HG02678 (cell line): Measurements from ENCODE around the gene PTCD3.
A peak's percentile ranks its signal among the peaks of the same experiment; 100 is the strongest.

Experiments used
- ATAC-seq: cut with Tn5 transposase; IDR thresholded peaks from one replicate; pipeline ENCODE4 v1.9.1; 2021; ENCODE audit warnings: mild to moderate bottlenecking, moderate library complexity; ENCODE audit not compliant: unreplicated experiment

The PTCD3 gene

GRCh38 chr2:86081724-86082123 is 24.3 kb upstream of the PTCD3 start:
- ATAC-seq: no peak

GRCh38 chr2:86082756-86083155 is 23.3 kb upstream of the PTCD3 start:
- ATAC-seq: no peak

GRCh38 chr2:86087936-86088850 is 17.8 kb upstream of the PTCD3 start:
- no peak for ATAC-seq

GRCh38 chr2:86094229-86094628 is 11.8 kb upstream of the PTCD3 start:
- no peak for ATAC-seq

GRCh38 chr2:86097114-86097896 is 8.7 kb upstream of the PTCD3 start:
- no peak for ATAC-seq

- no peak for ATAC-seq
Measured at GRCh38 chr2:86097913-86098312, 8.1 kb upstream of the PTCD3 start.

GRCh38 chr2:86102157-86102556 is 3.9 kb upstream of the PTCD3 start:
- ATAC-seq: no peak

GRCh38 chr2:86105252-86105968 is 625 bp upstream of the PTCD3 start, which contains the start of gene POLR1A:
Gene POLR1A (minus strand): TSS chr2:86105886. CDS start chr2:86105776, 110 bp downstream.
- ATAC-seq: peak; percentile 77

GRCh38 chr2:86107031-86107430 is 996 bp downstream of the PTCD3 start:
- ATAC-seq: no peak

GRCh38 chr2:86118130-86118529 is 12.1 kb downstream of the PTCD3 start:
- ATAC-seq: no peak

GRCh38 chr2:86123328-86123925 is 17.4 kb downstream of the PTCD3 start:
- no peak for ATAC-seq

GRCh38 chr2:86124683-86125082 is 18.6 kb downstream of the PTCD3 start:
- no peak for ATAC-seq

- no peak for ATAC-seq
Measured at GRCh38 chr2:86134709-86135108, 28.7 kb downstream of the PTCD3 start.

- no peak for ATAC-seq
Measured at GRCh38 chr2:86135653-86136052, 29.6 kb downstream of the PTCD3 start.

GRCh38 chr2:86136141-86136540 is 30.1 kb downstream of the PTCD3 start:
- ATAC-seq: no peak

GRCh38 chr2:86138736-86139625 is 32.9 kb downstream of the PTCD3 start:
- ATAC-seq: no peak

- ATAC-seq: no peak
Measured at GRCh38 chr2:86139981-86140380, 33.9 kb downstream of the PTCD3 start.

GRCh38 chr2:86140969-86141392 is 34.9 kb downstream of the PTCD3 start:
- no peak for ATAC-seq

- ATAC-seq: no peak
Measured at GRCh38 chr2:86142436-86143257, 36.6 kb downstream of the PTCD3 start.
